ENCODE results near the gene KCNT1. TPM values are rescaled to one million over a fixed set of nuclear protein-coding genes. Genes with fewer than 3 reads are reported as not detected.

KCNT1 gene
- total RNA-seq, 1 experiment from 2014 or later, result not detected

DNA sequence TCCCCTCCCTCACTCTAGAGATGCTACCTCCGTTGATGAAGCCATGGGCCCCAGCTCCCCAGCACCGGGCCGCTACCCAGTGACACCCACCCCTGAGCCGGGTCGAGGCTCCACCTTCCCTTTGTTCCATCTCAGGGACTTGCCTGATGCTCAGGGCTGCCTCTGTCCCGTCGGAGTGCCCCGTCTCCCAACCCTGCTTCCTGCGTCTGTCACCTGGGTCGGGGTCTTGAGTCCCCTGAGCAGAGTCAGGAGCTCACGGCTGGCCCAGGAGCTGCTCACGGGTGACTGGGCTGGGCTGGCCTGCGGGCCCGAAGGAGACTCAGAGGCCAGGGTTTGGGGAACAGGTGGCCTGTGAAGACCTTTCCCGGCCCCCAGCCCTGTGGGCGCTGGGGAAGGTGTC, 85.3 kb downstream of the KCNT1 start:
- no peak for TF ChIP-seq EZH2 (IDR thresholded peaks at IDR 0.05; ENCODE audit: borderline replicate concordance, low read depth, low read length, poor library complexity, severe bottlenecking)
- TF ChIP-seq, protein P1, sequence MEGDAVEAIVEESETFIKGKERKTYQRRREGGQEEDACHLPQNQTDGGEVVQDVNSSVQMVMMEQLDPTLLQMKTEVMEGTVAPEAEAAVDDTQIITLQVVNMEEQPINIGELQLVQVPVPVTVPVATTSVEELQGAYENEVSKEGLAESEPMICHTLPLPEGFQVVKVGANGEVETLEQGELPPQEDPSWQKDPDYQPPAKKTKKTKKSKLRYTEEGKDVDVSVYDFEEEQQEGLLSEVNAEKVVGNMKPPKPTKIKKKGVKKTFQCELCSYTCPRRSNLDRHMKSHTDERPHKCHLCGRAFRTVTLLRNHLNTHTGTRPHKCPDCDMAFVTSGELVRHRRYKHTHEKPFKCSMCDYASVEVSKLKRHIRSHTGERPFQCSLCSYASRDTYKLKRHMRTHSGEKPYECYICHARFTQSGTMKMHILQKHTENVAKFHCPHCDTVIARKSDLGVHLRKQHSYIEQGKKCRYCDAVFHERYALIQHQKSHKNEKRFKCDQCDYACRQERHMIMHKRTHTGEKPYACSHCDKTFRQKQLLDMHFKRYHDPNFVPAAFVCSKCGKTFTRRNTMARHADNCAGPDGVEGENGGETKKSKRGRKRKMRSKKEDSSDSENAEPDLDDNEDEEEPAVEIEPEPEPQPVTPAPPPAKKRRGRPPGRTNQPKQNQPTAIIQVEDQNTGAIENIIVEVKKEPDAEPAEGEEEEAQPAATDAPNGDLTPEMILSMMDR (conservative IDR thresholded peaks at IDR 0.05; ENCODE audit: low read depth, low read length), result no peak
- no peak overlapping the region for H3K27ac ChIP-seq (ENCODE audit: low read depth, low read length, poor library complexity, severe bottlenecking)
- ChIA-PET CTCF (no interaction called here), POLR2A (ENCODE audit: low non-redundant PET) (no interaction called here)
- no peaks in the 10 kb centered on the region for H3K27me3 ChIP-seq (replicated peaks; ENCODE audit: insufficient read depth, low read depth, low read length, poor library complexity)
- DNase-seq (ENCODE audit: low spot score), result no peak
- no peaks in the 10 kb centered on the region for H3K36me3 ChIP-seq (ENCODE audit: insufficient read depth, low read length, poor library complexity, severe bottlenecking)
- intact Hi-C loops (cut with micrococcal nuclease; ENCODE audit: unreplicated experiment), result no loop called here
- no peaks in the 10 kb centered on the region for H3K9me3 ChIP-seq (ENCODE audit: low read depth, low read length, poor library complexity, severe bottlenecking)
- H3K4me3 ChIP-seq (ENCODE audit: low read depth, low read length, poor library complexity, severe bottlenecking), result no peak overlapping the region
- no TSS peak for BruUV-seq (replicated peaks)
- H3K4me1 ChIP-seq (ENCODE audit: insufficient read depth, low read length, poor library complexity, severe bottlenecking), result no peaks in the 10 kb centered on the region

DNA sequence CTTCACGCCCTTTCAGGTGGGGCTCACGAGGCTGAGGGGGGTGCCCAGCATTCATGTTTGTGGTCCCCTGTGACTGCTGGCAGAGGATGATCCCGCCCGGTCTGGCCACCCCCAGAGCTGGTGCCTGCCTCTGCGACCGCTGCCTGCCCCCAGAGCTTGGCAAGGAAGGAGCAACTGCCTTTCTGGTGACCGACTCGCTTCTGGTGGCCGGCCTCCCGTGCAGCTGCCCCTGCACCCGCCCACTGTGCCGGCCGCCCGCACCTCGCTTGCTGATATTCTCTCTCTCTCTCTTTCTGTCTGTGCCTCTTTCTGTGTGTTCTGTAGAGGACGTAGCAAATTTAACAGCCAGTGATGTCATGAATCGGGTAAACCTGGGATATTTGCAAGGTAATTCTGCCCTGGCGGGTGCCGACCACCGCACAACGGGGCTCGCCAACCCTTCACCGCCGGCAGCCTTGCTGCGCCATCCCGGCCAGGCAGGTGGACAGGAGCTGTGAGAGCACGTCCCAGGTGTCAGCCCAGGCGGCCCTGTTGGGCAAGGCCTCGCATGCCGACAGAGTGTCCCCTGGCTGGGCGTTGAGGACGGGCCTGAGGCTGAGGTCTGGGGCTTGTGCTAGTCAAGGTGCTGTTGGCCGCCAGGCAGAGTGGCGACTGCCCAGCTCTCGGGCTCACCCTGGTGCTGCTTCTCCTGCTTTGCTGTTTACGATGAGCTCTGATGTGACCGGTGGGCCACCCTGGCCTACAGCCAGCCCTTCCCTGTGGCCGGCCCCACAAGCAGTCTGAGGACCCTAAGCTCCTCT, 86.0 kb downstream of the KCNT1 start:
- ChIA-PET POLR2A (ENCODE audit: low non-redundant PET) (no interaction called here), CTCF (no interaction called here)
- Histone ChIP-seq H3K27me3 (replicated peaks; ENCODE audit: insufficient read depth, low read depth, low read length, poor library complexity) (no peaks in the 10 kb centered on the region), H3K4me1 (ENCODE audit: insufficient read depth, low read length, poor library complexity, severe bottlenecking) (no peaks in the 10 kb centered on the region), H3K36me3 (ENCODE audit: insufficient read depth, low read length, poor library complexity, severe bottlenecking) (no peaks in the 10 kb centered on the region), H3K9me3 (ENCODE audit: low read depth, low read length, poor library complexity, severe bottlenecking) (no peaks in the 10 kb centered on the region), H3K27ac (ENCODE audit: low read depth, low read length, poor library complexity, severe bottlenecking) (no peak overlapping the region), H3K4me3 (ENCODE audit: low read depth, low read length, poor library complexity, severe bottlenecking) (no peak overlapping the region)
- no TSS peak for BruUV-seq (replicated peaks)
- no peak for TF ChIP-seq EZH2 (IDR thresholded peaks at IDR 0.05; ENCODE audit: borderline replicate concordance, low read depth, low read length, poor library complexity, severe bottlenecking)
- TF ChIP-seq, protein P1 (conservative IDR thresholded peaks at IDR 0.05; ENCODE audit: low read depth, low read length), result no peak
- intact Hi-C loops (cut with micrococcal nuclease; ENCODE audit: unreplicated experiment), result no loop called here
- no peak for DNase-seq (ENCODE audit: low spot score)

DNA sequence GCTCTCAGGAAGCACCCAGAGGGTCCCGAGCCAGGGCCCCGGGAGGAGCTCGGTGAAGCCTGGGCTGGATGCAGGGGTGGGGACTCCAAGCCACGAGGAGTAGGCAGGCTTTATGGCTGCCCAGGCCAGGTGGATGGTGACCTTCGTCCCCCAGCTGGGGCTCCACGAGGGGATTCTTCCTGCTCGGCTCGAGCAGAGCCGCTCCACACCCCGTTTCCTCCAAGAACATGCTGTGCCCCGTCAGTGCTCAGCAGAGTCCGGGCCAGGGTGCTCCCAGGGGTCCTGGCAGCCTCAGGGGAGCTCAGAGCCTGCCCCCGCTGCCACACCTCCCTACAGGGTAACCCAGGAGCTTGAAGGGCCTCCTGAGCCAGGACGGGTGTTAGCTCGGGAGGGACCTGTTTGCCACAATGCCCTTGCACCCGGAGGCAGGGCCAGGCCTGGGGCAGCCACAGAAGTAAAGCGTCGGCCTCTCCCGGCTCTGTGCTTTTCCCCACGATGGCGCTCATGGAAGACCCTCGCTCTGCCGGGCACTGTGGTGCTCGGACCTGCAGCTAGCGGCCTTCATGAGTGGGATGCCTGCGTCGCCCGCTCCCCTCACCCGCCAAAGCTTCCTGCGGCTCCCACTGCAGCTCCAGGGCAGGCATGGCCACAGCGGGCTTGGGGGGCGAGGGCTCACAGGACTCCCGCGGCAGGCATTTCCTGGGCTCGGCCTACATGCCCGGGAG, 86.8 kb downstream of the KCNT1 start:
- Histone ChIP-seq H3K4me3 (ENCODE audit: low read depth, low read length, poor library complexity, severe bottlenecking) (no peak overlapping the region), H3K36me3 (ENCODE audit: insufficient read depth, low read length, poor library complexity, severe bottlenecking) (no peaks in the 10 kb centered on the region), H3K27ac (ENCODE audit: low read depth, low read length, poor library complexity, severe bottlenecking) (no peak overlapping the region), H3K4me1 (ENCODE audit: insufficient read depth, low read length, poor library complexity, severe bottlenecking) (no peaks in the 10 kb centered on the region), H3K9me3 (ENCODE audit: low read depth, low read length, poor library complexity, severe bottlenecking) (no peaks in the 10 kb centered on the region), H3K27me3 (replicated peaks; ENCODE audit: insufficient read depth, low read depth, low read length, poor library complexity) (no peaks in the 10 kb centered on the region)
- TF ChIP-seq, protein P1 (conservative IDR thresholded peaks at IDR 0.05; ENCODE audit: low read depth, low read length), result no peak
- no peak for TF ChIP-seq EZH2 (IDR thresholded peaks at IDR 0.05; ENCODE audit: borderline replicate concordance, low read depth, low read length, poor library complexity, severe bottlenecking)
- intact Hi-C loops (cut with micrococcal nuclease; ENCODE audit: unreplicated experiment), result no loop called here
- CTCF ChIA-PET, result no interaction called here
- DNase-seq (ENCODE audit: low spot score), result no peak
- POLR2A ChIA-PET (ENCODE audit: low non-redundant PET), result no interaction called here
- no TSS peak for BruUV-seq (replicated peaks)
